ENCODE data around the gene SHISAL1. TPM values are rescaled to one million over a fixed set of nuclear protein-coding genes. Genes with fewer than 3 reads are reported as not detected.

The SHISAL1 gene
- total RNA-seq, 1 experiment from 2014 or later = not detected

DNA sequence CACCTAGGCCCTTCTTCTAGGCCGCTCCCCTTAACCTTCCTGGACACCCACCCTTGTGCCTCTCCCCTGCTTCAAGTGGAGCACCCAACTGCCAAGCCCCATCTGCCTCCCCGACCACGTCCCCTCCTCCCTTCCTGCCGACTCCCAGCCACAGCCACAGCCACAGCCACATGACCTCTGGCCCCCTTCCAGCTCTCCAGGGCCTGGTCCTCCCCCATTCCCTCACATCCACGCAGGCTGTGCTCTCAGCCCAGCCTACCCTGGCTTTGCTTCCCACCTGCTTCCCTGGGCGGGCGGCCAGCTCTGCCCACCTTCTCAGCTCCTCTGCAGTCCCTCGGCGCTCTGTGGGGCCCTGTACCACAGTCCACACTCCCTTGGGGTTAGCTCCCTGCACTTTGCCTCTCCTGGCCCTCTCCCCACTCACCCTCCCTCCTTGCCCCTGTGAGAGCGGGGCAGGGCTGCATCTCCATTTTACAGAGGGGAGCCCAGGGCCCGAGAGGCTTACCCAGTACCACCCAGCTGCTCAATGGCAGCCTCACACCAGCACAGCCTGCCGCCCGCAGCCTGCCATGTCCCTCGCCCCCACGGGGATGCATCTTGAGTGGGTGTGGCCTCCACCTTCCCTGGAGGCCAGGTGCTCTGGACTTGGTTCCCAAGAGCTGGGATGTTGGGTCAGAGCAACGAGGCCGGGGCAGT is 111.7 kb downstream of the SHISAL1 start:
- Mint-ChIP-seq H3K4me1 (ENCODE audit: low read depth, unreplicated experiment) (no peaks in the 10 kb centered on the region), H3K27me3 (ENCODE audit: unreplicated experiment) (peaks cover 84% of the 10 kb centered on the region), H3K4me3 (ENCODE audit: low read depth, unreplicated experiment) (no peak overlapping the region), H3K27ac (ENCODE audit: unreplicated experiment) (no peak overlapping the region), H3K9me3 (ENCODE audit: low read depth, unreplicated experiment) (no peaks in the 10 kb centered on the region), H3K36me3 (ENCODE audit: insufficient read depth, unreplicated experiment) (peaks cover 4% of the 10 kb centered on the region)
- intact Hi-C loops (cut with micrococcal nuclease; ENCODE audit: unreplicated experiment) = no loop called here
- TF ChIP-seq, protein P1, sequence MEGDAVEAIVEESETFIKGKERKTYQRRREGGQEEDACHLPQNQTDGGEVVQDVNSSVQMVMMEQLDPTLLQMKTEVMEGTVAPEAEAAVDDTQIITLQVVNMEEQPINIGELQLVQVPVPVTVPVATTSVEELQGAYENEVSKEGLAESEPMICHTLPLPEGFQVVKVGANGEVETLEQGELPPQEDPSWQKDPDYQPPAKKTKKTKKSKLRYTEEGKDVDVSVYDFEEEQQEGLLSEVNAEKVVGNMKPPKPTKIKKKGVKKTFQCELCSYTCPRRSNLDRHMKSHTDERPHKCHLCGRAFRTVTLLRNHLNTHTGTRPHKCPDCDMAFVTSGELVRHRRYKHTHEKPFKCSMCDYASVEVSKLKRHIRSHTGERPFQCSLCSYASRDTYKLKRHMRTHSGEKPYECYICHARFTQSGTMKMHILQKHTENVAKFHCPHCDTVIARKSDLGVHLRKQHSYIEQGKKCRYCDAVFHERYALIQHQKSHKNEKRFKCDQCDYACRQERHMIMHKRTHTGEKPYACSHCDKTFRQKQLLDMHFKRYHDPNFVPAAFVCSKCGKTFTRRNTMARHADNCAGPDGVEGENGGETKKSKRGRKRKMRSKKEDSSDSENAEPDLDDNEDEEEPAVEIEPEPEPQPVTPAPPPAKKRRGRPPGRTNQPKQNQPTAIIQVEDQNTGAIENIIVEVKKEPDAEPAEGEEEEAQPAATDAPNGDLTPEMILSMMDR (IDR thresholded peaks at IDR 0.05; ENCODE audit: unreplicated experiment) = no peak
- DNase-seq = no peak
- no TSS peak for BruUV-seq (replicated peaks)
- CTCF ChIA-PET = no interaction called here

DNA sequence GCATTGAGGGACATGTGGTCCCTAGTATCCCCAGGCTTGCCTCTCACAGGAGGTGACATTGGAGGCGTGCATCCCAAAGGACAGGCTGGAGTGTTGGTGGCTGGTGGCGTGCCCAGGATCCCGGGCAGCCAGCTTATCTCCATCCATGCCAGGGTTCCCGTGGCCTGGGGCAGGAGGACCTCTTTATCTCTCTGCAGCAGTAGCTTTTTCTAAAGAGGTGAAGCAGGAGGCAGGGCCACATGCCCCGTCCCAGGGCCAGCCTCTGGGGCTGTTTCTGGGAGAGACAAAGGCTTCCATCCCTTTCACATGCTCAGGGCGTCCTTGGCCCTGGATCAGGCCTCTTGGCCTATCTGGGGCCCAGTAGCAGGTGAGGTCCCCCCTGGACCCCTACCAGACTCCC is 112.3 kb downstream of the SHISAL1 start:
- CTCF ChIA-PET = no interaction called here
- no TSS peak for BruUV-seq (replicated peaks)
- no peak for DNase-seq
- H3K4me3 Mint-ChIP-seq (ENCODE audit: low read depth, unreplicated experiment) = no peak overlapping the region
- intact Hi-C loops (cut with micrococcal nuclease; ENCODE audit: unreplicated experiment) = no loop called here
- no peak overlapping the region for H3K27ac Mint-ChIP-seq (ENCODE audit: unreplicated experiment)
- H3K4me1 Mint-ChIP-seq (ENCODE audit: low read depth, unreplicated experiment) = no peaks in the 10 kb centered on the region
- H3K9me3 Mint-ChIP-seq (ENCODE audit: low read depth, unreplicated experiment) = no peaks in the 10 kb centered on the region
- peaks cover 4% of the 10 kb centered on the region for H3K36me3 Mint-ChIP-seq (ENCODE audit: insufficient read depth, unreplicated experiment)
- TF ChIP-seq, protein P1 (IDR thresholded peaks at IDR 0.05; ENCODE audit: unreplicated experiment) = no peak
- H3K27me3 Mint-ChIP-seq (ENCODE audit: unreplicated experiment) = peaks cover 84% of the 10 kb centered on the region

GRCh38 chr22:44199866-44200265 is 112.9 kb downstream of the SHISAL1 start:
- CTCF ChIA-PET = no interaction called here
- no peak for DNase-seq
- BruUV-seq (replicated peaks) = no TSS peak
- Mint-ChIP-seq H3K36me3 (ENCODE audit: insufficient read depth, unreplicated experiment) (peaks cover 4% of the 10 kb centered on the region), H3K9me3 (ENCODE audit: low read depth, unreplicated experiment) (no peaks in the 10 kb centered on the region), H3K27ac (ENCODE audit: unreplicated experiment) (no peak overlapping the region), H3K27me3 (ENCODE audit: unreplicated experiment) (peaks cover 84% of the 10 kb centered on the region), H3K4me3 (ENCODE audit: low read depth, unreplicated experiment) (no peak overlapping the region), H3K4me1 (ENCODE audit: low read depth, unreplicated experiment) (no peaks in the 10 kb centered on the region)
- intact Hi-C loops (cut with micrococcal nuclease; ENCODE audit: unreplicated experiment) = no loop called here
- TF ChIP-seq, protein P1 (IDR thresholded peaks at IDR 0.05; ENCODE audit: unreplicated experiment) = no peak

DNA sequence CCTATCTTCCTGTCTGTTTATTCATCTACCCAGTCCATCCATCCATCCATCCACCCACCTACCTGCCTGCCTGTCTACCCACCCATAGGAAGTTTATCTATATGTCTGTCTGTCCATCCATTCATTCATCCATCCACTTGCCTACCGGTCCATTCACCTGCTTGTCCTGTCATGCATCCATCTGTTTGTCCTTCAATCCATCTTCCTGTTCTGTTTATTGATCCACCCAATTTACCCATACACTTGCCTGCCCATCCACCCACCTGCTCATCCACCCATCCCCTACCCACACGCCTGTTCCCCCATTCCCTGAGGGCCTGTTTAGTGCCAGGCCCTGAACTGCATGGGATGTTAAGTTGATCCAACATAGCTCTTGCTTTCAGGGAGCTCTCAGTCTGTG is 113.6 kb downstream of the SHISAL1 start:
- CTCF ChIA-PET = no interaction called here
- intact Hi-C loops (cut with micrococcal nuclease; ENCODE audit: unreplicated experiment) = no loop called here
- TF ChIP-seq, protein P1 (IDR thresholded peaks at IDR 0.05; ENCODE audit: unreplicated experiment) = no peak
- Mint-ChIP-seq H3K4me1 (ENCODE audit: low read depth, unreplicated experiment) (no peaks in the 10 kb centered on the region), H3K27ac (ENCODE audit: unreplicated experiment) (no peak overlapping the region), H3K4me3 (ENCODE audit: low read depth, unreplicated experiment) (no peak overlapping the region), H3K9me3 (ENCODE audit: low read depth, unreplicated experiment) (no peaks in the 10 kb centered on the region), H3K36me3 (ENCODE audit: insufficient read depth, unreplicated experiment) (no peaks in the 10 kb centered on the region), H3K27me3 (ENCODE audit: unreplicated experiment) (peaks cover 84% of the 10 kb centered on the region)
- DNase-seq = no peak
- BruUV-seq (replicated peaks) = no TSS peak
